OCI-M2 (cell line): ENCODE data around the gene PAPSS1.
A peak's percentile ranks its signal among the peaks of the same experiment; 100 is the strongest.
"Not testable (repeated sequence)": the region's sequence is repeated elsewhere in the genome, so short reads cannot be mapped to it uniquely, and the experiment has no call there.

Source experiments
- DNase-seq: peaks from one replicate; lab custom pipeline; 2025; ENCODE audit not compliant: unreplicated experiment; lab: John Stamatoyannopoulos, UW

PAPSS1 gene

GRCh38 chr4:107719922-107720722, at the start of gene PAPSS1:
PAPSS1 (minus strand) TSS chr4:107720234; CDS start chr4:107720179, 55 bp downstream.
- DNase-seq: peak; percentile 66

GRCh38 chr4:107760281-107760947, 40.4 kb upstream of the PAPSS1 start:
- DNase-seq: no peak

GRCh38 chr4:107757864-107758476, 37.9 kb upstream of the PAPSS1 start:
- DNase-seq: no peak

- DNase-seq: no peak
Observed at GRCh38 chr4:107757283-107757682, 37.2 kb upstream of the PAPSS1 start.

- DNase-seq: no peak
Observed at GRCh38 chr4:107755841-107756356, 35.9 kb upstream of the PAPSS1 start.

GRCh38 chr4:107751670-107752069, 31.6 kb upstream of the PAPSS1 start:
- DNase-seq: no peak

GRCh38 chr4:107747748-107748486, 27.9 kb upstream of the PAPSS1 start:
- no peak for DNase-seq

- DNase-seq: no peak
Observed at GRCh38 chr4:107746161-107746560, 26.1 kb upstream of the PAPSS1 start.

GRCh38 chr4:107744532-107744931, 24.5 kb upstream of the PAPSS1 start:
- no peak for DNase-seq

GRCh38 chr4:107743532-107743931, 23.5 kb upstream of the PAPSS1 start:
- DNase-seq: no peak

- no peak for DNase-seq
Observed at GRCh38 chr4:107742791-107743190, 22.8 kb upstream of the PAPSS1 start.

GRCh38 chr4:107742196-107742595, 22.2 kb upstream of the PAPSS1 start:
- DNase-seq: no peak

- DNase-seq: no peak
Observed at GRCh38 chr4:107740950-107741701, 21.1 kb upstream of the PAPSS1 start.

GRCh38 chr4:107740381-107740780, 20.3 kb upstream of the PAPSS1 start:
- DNase-seq: no peak

- no peak for DNase-seq
Observed at GRCh38 chr4:107737450-107737849, 17.4 kb upstream of the PAPSS1 start.

- peak; percentile 18 for DNase-seq
Observed at GRCh38 chr4:107736924-107737448, 17.0 kb upstream of the PAPSS1 start.

- no peak for DNase-seq
Observed at GRCh38 chr4:107736037-107736436, 16.0 kb upstream of the PAPSS1 start.

- no peak for DNase-seq
Observed at GRCh38 chr4:107734120-107734519, 14.1 kb upstream of the PAPSS1 start.

GRCh38 chr4:107733431-107733925, 13.4 kb upstream of the PAPSS1 start:
- DNase-seq: no peak

- DNase-seq: not testable (repeated sequence)
Observed at GRCh38 chr4:107729050-107729449, 9.0 kb upstream of the PAPSS1 start.
